Smooth muscle cell of bladder (primary cell): ENCODE measurements around the gene MYOM1. TPM values are rescaled to one million over a fixed set of nuclear protein-coding genes. Genes with fewer than 3 reads are reported as not detected.

Source experiments
- total RNA-seq: library from RNA; depleted of rRNA; stranded (reverse); fragments of >200 nt; gene quantifications from 2 replicates; pipeline ENCODE4 v1.2.3, GENCODE V29; 2014

The MYOM1 gene
- total RNA-seq = 1.3 and 2.5 TPM in 2 replicates

GRCh38 chr18:3219631-3220335, at the start of gene MYOM1:
Gene MYOM1, minus strand, starts transcription at chr18:3219968. Its CDS starts 4,745 bp downstream, at chr18:3215223.

GRCh38 chr18:3261373-3262233, 41.8 kb upstream of the MYOM1 start, which contains the start of gene MYL12B:
Gene MYL12B, plus strand, starts transcription at chr18:3262133. Its CDS starts 10,766 bp downstream, at chr18:3272899.

GRCh38 chr18:3247240-3248061, 27.7 kb upstream of the MYOM1 start, which contains the start of gene MYL12A:
Gene MYL12A, plus strand, starts transcription at chr18:3247801. Its CDS starts 5,447 bp downstream, at chr18:3253248.

Other genes with a start within 250 kb of the MYOM1 start
- gene LPIN2, start 206.8 kb downstream of the MYOM1 start, total RNA-seq = 33.9 and 37.8 TPM in 2 replicates
- gene MYL12A, start 27.8 kb upstream of the MYOM1 start, total RNA-seq = 813 and 879 TPM in 2 replicates
- 390 and 424 TPM in 2 replicates for gene MYL12B, start 42.2 kb upstream of the MYOM1 start, total RNA-seq
- 179 and 187 TPM in 2 replicates for gene TGIF1, start 230.2 kb upstream of the MYOM1 start, total RNA-seq